GM21381 (cell line): ENCODE results near the gene SYTL5.

Source experiments
- ATAC-seq: cut with Tn5 transposase; IDR thresholded peaks from one replicate; pipeline ENCODE4 v1.9.1; 2021; ENCODE audit warnings: mild to moderate bottlenecking, moderate library complexity; ENCODE audit not compliant: unreplicated experiment

The SYTL5 gene

GRCh38 chrX:38086451-38087215 lies 80.3 kb downstream of the SYTL5 start:
- no peak for ATAC-seq

GRCh38 chrX:38087594-38087993 lies 81.2 kb downstream of the SYTL5 start:
- ATAC-seq: no peak

GRCh38 chrX:38089173-38089982 lies 83.0 kb downstream of the SYTL5 start:
- ATAC-seq: no peak

GRCh38 chrX:38095971-38096529 lies 89.7 kb downstream of the SYTL5 start:
- ATAC-seq: no peak

- ATAC-seq: no peak
Observed at GRCh38 chrX:38099688-38100087, 93.3 kb downstream of the SYTL5 start.

- ATAC-seq: no peak
Observed at GRCh38 chrX:38102240-38102639, 95.9 kb downstream of the SYTL5 start.

GRCh38 chrX:38102875-38103274 lies 96.5 kb downstream of the SYTL5 start:
- ATAC-seq: no peak

GRCh38 chrX:38103857-38104812 lies 97.8 kb downstream of the SYTL5 start:
- peak; percentile 67 for ATAC-seq

- ATAC-seq: no peak
Observed at GRCh38 chrX:38105216-38105725, 98.9 kb downstream of the SYTL5 start.

GRCh38 chrX:38106991-38107655 lies 100.8 kb downstream of the SYTL5 start:
- no peak for ATAC-seq

GRCh38 chrX:38108364-38108763 lies 102.0 kb downstream of the SYTL5 start:
- no peak for ATAC-seq

- ATAC-seq: no peak
Observed at GRCh38 chrX:38109042-38109898, 102.9 kb downstream of the SYTL5 start.

GRCh38 chrX:38110231-38110630 lies 103.9 kb downstream of the SYTL5 start:
- ATAC-seq: no peak

- ATAC-seq: no peak
Observed at GRCh38 chrX:38111196-38111595, 104.8 kb downstream of the SYTL5 start.

GRCh38 chrX:38112566-38112965 lies 106.2 kb downstream of the SYTL5 start:
- ATAC-seq: no peak

GRCh38 chrX:38116706-38117105 lies 110.4 kb downstream of the SYTL5 start:
- ATAC-seq: no peak

- no peak for ATAC-seq
Observed at GRCh38 chrX:38117485-38117884, 111.1 kb downstream of the SYTL5 start.

GRCh38 chrX:38124000-38124399 lies 117.6 kb downstream of the SYTL5 start:
- ATAC-seq: no peak

GRCh38 chrX:38126179-38126578 lies 119.8 kb downstream of the SYTL5 start:
- no peak for ATAC-seq
